Tibial nerve (tissue), 4 donors: ENCODE results near the gene ALOXE3.

Source experiments
- EP300 ChIP-seq, 2 donors: sonication (generic); formaldehyde crosslinking; IDR thresholded peaks; one replicate each; pipeline ENCODE4 v1.6.1; 2017; ENCODE audit warnings: antibody characterized with exemption in 2 of 2, mild to moderate bottlenecking in 1 of 2
- POLR2A ChIP-seq, 2 donors: fragments of 450-650 bp; IDR thresholded peaks; one replicate each; pipeline ENCODE4 v1.6.1; 2017; ENCODE audit warnings: antibody characterized with exemption in 2 of 2, mild to moderate bottlenecking in 2 of 2, moderate library complexity in 2 of 2
- TF ChIP-seq, protein P1 (sequence below), 5 experiments: fragments of 200-600 bp in 3 of 5; fragments of 450-650 bp in 2 of 5; sonication (generic) in 3 of 5; IDR thresholded peaks; one replicate each; pipeline ENCODE4 v1.5.1; 2016 to 2019; ENCODE audit warnings: antibody characterized with exemption in 5 of 5, mild to moderate bottlenecking in 3 of 5, moderate library complexity in 2 of 5

DNA sequence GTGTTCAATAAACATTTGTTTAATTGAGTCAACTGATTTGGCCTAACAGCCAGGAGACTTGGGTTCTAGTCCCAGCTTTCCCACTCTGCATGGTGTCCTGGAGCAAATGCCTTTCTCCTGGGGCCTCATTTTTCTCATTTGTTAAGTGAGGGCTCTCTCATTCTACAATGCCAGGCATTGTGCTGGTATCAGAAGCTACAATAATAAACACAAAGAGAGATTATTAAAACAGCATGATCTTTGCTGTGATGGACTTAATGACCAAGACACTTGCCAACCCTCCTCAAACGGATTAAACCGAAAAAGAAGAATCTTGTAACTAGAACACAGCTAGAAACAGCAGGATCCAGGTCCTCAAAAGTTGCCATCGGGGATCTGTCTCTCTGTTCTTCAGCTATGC, 49.2 kb upstream of the ALOXE3 start:
- TF ChIP-seq, protein P1, sequence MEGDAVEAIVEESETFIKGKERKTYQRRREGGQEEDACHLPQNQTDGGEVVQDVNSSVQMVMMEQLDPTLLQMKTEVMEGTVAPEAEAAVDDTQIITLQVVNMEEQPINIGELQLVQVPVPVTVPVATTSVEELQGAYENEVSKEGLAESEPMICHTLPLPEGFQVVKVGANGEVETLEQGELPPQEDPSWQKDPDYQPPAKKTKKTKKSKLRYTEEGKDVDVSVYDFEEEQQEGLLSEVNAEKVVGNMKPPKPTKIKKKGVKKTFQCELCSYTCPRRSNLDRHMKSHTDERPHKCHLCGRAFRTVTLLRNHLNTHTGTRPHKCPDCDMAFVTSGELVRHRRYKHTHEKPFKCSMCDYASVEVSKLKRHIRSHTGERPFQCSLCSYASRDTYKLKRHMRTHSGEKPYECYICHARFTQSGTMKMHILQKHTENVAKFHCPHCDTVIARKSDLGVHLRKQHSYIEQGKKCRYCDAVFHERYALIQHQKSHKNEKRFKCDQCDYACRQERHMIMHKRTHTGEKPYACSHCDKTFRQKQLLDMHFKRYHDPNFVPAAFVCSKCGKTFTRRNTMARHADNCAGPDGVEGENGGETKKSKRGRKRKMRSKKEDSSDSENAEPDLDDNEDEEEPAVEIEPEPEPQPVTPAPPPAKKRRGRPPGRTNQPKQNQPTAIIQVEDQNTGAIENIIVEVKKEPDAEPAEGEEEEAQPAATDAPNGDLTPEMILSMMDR (IDR thresholded peaks at IDR 0.05): no peak
- TF ChIP-seq POLR2A (IDR thresholded peaks at IDR 0.05): no peak
- TF ChIP-seq EP300 (IDR thresholded peaks at IDR 0.05): no peak
